Activated gamma-delta T cell treated with Interleukin-2 at 50 U/mL for 16 hours (primary cell): ENCODE data around the gene APBA2.
A peak's percentile ranks its signal among the peaks of the same experiment; 100 is the strongest.

Experiments
- DNase-seq: peaks from one replicate; pipeline ENCODE4 v3.0.0-alpha.2; 2020

Gene APBA2

DNA sequence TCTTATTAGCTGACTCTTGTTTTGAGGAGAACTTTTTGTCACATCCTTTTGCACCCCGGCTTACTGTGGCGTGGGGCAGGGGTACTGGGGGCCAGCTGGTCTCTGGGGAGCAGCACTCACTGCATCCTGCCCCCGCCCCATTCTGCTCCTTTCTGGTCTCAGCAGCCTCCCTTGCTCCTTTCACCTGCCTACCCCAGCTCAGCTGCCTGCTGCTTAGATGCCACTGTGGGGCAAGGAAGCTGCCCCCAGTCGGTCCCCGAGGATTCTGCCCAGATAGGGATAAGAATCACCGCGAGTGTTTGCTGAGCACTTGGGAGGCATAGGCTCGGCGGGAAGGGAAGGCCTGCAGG lies 32.0 kb downstream of the APBA2 start:
- no peak for DNase-seq

DNA sequence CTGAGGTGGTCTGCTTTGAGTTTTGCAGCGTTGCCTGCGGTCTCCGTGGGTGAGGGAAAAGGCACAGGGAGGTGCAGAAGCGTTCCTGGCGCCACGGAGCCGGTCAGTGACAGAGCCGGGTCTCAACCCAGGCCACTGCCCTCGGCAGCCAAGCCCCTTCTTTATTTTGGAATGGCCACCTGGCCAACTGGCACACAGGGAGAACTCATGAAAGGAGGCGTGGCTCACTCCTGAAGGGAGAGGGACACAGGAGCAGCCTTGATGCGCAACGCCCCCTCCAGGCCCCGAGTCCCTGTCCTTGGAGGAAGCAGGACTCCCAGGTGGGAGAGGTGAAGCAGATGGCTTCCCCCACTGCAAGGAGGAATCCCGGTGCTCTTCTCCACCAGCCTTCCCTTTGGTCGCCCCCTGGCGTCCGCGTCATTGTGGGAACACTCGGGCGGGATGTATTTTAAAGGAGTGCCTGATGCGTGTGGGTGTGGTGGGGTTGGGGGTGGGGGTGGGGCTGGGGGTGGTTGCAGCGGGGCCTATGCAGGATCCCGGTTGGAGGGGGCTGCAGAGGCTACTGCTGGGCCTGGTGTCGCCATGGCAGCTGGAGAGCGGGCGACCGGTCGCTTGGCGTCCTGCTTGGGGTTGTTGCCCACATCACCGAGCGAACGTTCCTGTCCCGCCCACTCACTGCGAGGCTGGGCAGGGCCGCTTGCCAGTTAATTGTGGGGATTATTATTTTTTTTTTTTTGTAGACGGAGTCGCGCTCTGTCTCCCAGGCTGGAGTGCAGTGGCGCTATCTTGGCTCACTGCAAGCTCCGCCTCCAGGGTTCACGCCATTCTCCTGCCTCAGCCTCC lies 32.6 kb downstream of the APBA2 start:
- DNase-seq: no peak

DNA sequence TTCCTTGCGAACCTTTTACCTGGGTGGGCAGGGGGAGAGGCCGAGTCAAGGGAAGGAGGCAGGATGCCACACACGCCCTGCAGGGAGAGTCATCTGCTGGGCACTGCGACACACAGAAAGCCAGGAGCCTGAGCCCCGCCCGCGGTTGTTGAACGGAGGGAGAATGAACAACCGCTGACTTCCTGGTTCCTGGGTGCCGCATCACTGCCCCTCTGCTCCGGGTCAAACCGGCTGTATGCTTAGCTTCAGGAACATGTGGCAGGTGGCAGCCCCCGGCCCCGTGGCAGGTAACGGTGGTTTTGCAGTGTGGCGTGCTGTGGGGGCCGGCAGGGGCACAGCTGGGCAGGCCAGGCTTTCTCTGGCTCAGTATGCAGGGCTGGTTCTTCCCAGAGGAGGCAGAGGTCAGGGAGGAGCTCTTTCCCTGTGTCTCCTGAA lies 33.4 kb downstream of the APBA2 start:
- DNase-seq: peak; percentile 26

DNA sequence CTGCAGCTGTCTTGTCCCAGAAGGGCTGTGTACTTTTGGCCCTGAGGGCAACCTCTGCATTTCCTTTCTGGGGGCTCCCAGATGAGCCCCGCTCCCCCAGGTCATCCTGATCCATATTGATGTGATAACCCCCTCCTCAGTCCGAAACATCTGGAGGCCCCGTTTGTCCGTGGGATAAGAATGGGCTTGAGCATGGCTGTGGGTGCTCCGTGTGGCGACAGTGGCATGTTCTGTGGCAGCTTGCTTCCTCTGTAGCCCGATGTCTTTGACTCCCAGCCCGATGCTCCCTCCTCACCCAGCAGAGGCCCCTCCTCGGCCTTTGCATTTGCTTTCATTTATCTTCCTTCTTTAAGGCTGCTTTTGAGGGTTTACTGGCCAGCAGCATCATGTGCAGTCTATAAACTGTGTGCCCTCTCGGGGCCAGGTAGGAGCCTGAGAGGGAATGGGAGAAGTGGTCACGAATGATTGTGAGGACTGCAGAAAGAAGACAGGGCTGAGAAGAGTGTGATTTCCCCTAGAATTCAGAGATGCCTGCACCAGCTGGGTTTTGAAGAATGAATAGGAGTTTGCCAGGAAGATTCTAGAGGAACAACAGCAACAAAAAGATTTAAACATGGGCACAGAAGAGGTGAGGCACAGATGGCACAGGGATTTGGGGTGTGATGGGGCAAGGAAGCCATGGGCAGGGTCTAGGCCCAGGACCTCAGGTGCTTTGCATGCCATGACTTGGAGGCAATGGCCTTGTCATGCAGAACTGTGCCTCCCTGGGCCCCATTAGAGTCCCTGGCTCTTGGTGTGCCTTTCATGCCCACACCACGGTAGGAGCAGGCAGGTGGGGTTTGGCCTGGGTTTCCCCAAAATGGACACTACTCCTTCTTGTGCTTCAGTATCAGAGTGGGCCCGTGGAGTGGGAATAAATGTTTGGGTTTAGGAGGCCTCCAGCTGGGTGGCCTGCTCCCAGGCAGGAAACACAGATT lies 34.2 kb downstream of the APBA2 start:
- no peak for DNase-seq

DNA sequence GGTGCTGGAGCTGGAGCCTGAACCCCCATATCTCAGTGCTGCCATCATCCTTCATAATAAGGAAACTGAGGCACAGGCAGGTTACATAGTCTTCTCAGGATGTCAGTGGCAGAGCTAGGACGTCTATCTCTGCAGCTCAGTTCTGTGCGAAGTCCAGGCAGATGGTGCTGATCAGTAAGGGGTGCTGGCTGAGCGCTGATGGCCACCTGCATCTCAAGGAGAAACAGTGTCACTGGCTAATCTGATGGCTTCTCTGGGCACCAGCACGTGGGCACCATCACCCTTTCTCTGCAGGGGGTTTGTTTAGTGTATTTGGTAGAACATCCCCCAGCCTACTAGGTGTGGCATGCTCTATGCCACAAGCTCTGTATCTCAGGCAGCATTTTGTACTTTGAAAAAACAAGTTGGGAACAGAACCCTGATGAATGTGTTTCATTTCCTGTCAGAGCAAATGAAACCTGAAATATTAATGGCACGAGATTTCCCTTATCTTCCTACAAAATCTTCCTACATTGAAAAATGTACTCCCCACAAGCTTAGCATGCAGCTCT lies 35.1 kb downstream of the APBA2 start:
- no peak for DNase-seq

DNA sequence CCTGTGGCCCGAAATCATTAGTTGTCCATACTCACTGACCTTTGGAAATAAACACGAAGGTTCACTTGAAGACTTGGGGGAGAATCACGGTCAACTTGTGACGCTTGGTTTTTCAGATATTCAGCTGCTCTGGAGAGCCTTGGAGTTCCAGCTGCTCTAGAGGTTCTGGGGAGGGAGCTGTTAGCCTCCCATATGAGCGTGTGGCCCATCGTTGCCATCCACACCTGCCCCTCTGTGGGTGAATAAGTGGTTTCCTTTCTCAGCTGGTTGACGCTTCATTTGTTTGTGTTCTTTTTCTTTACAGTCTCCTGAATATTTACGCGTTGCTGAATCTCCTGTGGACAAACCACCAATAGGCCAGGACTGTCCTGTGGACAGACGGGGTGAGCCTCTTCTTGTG lies 35.6 kb downstream of the APBA2 start:
- no peak for DNase-seq

DNA sequence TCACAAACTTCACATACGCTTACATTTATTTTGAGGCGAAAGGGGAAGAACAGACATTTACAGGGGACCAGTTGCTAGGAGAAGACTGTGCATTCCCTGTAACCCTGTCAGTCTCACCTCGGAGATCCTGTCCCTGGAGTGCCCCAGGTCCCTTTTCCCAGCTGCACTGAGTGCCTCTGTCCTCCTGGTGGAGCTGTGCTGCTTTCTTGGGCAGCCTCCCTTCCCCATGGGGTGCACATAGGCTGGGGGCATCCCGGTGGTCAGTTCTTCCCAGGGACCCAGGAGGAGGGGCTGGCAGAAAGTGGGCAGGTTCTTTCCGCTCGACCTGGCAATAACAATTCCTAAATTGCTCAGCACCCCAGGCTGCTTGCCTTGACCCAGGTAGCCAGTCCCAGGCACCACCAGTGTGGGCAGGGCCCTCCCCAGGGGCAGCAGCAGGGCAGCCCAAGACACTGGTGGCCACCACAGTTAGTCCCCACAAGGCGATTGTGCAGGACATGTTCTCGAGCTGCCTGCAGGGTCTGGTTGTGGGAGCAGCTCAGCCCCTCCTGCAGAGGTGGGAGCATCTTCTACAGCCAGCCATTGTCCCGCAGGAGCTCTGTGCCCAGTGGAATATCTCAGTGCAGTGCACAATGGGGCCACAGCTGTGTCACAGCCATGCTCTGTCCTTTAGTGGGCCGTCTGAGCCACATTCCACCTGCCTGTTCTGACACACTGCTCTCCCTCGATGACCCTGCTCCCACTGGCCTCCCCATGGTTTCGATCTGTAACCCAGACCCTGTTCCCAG lies 36.3 kb downstream of the APBA2 start:
- DNase-seq: no peak

DNA sequence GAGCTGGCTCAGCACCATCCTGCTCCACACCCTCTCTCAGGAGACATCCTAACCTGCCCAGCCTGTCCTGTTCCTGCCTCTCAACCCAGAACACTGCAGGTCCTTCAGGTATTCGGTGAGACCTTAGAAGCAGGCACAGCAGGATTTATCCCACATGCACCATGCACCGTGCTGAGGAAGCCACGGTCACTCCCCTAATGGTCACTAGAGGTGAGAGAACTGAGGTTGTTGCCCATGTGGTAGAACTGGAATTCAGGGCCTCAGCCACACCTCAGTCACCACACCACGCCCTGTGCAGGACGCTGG lies 36.9 kb downstream of the APBA2 start:
- no peak for DNase-seq

DNA sequence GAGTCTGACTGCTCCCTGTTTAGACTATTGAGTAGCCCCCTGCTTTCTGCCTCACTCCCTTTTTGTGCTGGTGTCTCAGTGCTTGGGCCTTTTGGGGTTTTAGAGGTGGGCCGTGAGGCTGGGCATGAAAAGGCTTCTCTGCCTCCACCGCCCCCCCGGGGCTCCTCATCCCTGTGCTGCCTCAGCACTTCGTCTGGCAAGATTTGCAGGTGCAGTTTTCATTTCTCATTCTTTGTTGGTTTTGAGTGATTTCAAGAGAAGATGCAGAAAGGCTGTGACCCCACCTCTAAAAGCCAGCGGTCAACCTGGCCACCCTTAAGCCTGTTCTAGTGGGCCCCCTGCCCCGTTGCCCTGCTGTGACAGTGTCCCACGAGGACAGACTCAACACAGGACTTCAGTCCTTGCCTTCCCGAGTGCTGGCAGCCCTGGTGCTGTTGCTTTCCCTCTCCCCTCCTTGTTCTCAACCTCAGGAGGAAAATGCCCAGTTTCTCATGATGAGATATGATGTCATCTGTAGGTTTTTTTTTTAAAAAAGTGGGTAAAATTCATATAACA lies 38.0 kb downstream of the APBA2 start:
- no peak for DNase-seq

DNA sequence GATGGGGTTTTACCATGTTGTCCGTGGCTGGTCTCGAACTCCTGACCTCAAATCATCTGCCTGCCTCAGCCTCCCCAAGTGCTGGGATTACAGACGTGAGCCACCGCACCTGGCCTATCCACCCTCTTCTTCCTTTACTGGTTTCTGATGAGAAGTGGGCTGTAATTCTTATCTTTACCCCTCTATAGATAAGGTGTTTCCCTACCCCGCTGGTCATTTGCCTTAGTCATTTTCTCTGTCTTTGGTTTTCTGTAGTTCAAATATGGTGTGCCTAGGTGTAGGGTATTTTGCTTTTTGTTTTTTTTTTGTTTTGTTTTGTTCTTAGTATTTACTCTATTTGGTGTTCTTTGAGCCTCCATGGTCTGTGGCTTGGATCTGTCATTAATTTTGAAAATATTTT lies 41.3 kb downstream of the APBA2 start:
- DNase-seq: no peak

DNA sequence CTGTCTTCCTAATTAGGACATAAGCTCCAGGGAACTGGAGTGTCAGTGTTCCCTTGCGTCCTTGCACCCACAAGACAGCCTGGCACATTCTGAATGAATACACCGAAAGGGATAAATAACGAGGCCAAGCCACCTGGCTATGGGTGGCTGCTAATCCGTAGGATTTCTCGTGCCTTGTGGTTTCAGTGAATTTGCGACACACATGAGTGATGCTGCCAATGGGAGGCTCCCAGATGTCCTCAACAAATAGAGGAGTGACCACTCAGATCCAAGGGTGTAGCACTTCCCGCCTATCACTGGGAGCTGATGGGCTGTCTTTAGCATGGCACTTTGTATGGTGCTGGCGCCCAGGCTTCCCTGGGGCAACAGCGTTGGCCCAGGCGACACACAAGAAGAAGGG lies 43.4 kb downstream of the APBA2 start:
- DNase-seq: no peak

DNA sequence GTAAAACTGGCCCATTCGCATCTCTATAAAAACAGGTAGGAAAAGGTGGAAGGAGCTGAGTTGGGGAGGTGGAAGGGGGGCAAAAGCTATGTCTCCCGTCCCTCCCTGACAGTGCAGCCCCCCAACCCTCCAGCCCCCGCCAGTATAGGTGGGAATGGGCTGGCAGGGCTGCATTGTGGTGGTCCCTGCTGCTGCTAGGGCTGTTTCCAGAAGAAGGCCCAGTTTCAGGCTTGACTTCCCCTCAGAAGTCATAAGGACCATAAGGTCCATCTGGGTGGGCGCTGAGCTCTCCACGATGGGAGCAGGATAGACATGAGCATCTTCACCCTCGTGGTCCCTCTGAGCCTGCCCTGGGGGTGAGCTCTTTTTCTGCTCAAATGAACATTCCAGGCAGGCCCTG lies 44.2 kb downstream of the APBA2 start:
- no peak for DNase-seq

DNA sequence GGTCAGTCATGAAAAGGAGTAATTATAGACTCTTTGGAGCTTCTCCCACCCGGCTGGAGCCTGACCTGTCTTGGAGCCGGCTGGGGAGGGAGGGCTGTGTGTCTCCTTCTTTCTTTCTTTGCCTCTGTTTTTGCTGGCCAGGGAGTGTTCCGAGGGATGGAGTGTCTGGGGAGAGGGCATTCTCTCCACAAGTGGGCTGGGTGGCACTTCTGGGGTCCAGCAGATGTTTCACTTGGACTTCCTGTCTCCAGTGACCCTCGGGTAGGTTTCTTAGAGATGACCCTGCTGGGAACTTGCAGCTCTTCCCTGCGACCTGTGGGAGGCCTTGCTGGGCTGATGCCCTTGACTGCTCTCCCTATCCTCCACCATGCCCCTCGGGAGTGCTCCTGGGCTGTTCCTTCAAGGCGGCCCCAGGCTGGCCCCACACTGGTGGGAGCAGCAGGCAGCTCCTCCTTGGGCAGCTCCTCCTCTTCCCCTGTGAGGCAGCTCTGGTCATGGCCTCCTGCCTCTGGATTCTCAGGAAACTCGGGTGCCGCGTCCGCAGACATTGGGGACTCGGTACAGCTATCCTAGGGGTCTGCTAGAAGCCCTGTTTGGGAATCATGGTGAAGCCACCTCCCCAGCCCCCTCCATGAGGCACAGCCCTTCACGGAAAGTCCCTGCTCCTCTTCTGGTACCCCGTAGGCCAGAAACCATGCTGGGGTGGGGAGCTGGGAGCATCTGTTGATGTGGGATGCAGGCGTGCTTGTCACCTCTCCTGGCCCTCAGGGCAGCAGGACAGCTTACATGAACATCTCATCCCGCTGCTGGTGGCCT lies 44.9 kb downstream of the APBA2 start:
- no peak for DNase-seq

DNA sequence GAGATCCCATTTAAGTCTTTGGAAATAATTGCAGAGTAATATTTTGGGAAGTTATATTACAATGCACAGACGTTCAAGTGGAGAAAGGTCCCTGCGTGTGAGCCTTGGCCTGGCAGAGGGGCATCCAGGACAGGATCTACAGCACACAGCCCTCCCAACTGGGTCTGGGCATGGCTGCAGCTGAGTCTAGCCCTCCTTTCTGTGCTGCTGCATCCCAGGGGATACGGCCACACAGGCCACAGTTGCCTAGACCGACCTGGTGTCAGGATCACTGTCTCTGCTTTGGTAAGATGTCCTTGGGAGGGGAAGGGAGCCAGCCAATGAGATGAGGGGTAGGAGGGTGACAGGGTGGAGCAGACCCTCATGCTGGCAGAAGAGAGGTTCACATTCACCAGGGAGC lies 46.1 kb downstream of the APBA2 start:
- DNase-seq: no peak

DNA sequence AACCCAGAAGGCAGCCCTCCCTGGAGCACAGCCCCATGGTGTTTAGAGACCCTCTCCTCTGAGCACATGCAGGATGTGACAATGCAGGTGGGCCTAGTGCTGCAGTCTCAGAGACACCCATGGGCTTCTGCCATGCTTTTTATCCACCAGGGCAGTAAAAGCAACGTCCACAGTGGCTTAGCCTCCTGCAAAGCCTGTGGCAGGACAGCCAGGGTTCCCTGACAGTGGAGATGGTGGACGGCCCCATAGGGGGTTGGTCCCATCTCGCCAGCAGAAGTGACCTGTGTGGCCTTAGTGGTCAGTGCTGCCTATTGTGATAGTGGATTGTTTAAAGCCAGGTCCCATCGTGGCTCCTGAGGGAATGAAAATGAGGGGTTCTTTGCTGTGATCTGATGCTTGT lies 46.6 kb downstream of the APBA2 start:
- no peak for DNase-seq

DNA sequence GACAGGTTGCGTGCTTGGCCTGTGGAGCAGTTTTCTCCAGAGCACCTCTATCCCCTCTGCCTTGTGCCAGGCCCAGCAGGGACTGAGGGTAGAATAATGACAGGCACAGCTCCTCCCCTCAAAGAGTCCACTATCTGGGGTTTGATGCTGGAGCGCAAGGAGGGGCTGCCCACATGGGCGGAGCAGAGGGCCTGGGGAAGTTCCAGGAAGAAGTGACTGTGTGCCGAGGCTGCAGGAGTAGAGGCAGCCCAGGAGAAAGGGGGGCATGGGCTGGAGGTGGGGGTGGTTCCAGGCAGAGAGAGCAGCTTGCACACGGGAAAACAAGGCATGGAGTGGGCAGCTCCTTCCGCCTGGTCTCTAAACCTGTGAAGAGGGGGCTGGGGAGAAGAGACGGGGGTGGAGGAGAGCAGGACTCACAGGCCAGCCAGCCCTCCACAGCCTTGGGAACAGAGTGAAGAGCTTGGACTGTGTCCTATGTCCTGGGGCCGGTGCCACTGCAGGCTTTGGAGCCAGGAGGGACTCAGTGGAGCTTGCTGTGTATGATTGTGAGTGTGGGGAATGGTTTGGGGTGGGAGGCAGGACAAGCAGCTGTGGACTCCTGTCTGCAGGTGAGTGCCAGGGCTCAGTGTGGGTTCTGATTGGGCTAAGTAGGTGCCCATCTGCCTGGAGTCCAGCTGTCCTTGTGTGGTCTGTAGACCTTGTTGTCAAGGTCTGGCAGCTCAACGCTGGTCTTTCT lies 48.1 kb downstream of the APBA2 start:
- no peak for DNase-seq

DNA sequence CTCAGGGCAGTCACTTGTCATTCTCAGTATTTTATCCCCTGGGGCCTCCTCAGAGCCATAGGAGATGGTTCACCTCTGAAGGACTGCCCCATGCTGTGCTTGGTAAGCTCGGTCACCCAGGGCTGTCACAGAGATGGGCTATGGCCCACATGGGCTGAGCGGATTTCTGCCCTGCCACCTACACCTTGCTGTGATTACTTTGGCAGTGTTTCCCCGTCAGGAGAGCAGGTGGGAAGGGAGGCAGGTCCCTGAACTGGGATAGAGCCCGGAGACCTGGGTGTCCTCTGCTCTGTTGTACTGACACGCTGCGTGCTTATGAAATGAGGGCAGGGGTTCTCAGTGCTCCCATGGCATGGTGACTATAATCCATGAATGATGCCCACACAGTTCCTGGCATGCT lies 48.9 kb downstream of the APBA2 start:
- DNase-seq: no peak

DNA sequence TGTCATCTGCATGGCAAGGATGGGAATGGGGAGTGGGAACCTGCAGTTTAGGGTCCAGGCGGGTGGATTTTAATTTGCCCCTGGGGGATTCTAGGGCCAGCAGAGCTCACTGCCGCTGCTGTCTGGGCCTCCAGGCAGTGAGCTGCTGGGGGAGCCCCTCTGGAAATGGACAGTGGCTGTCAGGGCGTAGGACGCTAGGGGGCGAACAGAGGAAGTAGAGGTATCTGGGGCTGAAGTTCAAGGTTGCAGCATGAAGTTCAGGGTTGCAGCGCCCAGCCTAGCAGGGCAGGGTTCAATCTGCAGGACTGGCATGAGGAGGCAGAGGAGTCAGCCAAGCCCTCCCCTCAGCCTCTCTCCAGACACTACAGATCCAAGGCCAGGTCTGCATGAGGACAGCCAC lies 49.5 kb downstream of the APBA2 start:
- peak; percentile 62 for DNase-seq

DNA sequence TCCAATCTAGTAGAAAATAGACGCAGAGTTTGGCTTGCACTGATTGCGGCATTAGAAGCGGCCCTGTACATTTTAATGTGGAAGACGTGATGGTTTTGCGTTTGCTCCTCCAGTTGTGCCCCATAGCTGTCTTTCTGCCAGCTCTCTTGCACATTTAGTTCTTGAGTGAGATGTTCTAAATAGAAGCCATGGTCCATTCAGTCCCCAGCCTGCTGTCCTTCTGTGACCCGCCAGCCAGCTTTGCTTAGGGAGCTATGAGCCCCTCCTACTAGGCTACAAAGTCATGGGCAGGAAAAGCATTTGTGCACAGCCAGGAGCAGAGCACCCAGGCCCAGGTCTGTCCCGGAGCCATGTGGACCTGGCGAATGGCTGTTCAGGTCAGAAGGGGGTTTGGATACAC lies 50.3 kb downstream of the APBA2 start:
- no peak for DNase-seq

DNA sequence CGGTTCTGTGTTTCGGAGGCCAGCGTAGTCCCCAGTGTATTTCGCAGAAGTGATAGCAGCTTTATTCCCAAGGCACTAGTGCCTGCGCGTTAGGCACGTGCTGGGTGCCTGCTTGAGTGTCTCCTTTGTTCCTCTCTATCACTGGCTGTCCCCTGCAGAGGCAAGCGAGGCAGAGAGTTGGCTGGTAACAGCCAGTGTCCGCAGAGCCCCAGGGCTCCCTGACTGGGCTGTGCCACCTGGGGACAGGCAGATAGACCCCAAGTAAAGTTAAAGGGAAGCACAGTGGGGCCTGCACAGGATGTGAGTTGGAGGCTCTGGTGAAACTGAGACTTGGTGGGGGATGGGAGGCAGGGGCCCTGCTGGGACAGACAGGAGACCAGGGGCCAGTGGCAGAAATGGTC lies 50.7 kb downstream of the APBA2 start:
- DNase-seq: no peak

DNA sequence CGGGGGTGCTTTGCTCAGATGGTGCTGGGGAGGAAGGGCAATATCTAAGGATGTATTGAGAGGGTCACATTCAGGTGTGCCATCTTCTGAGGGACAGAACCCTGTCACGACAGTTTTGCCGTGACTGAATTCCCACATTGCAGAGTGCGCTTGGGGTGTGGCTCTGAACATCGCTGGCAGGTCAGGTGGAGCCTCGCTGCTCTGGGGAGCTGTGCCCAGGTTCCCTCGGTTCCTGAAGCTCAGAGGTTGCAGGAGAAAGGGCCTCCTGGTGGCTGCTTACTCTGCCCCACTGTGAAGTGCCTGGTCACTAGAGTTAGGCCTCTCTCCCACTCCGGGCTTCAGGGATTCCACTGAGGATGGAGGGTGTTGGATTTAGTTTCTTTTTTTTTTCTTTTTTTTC lies 51.5 kb downstream of the APBA2 start:
- DNase-seq: no peak
